ENCODE results near the gene CLCN4.
A peak's percentile ranks its signal among the peaks of the same experiment; 100 is the strongest.

The CLCN4 gene

GRCh38 chrX:10166731-10167151 lies 10.0 kb downstream of the CLCN4 start:
- no peak for DNase-seq (ENCODE audit: low spot score)

GRCh38 chrX:10167573-10167972 lies 10.8 kb downstream of the CLCN4 start:
- no peak for DNase-seq (ENCODE audit: low spot score)

- DNase-seq (ENCODE audit: low spot score) = no peak
These were observed 11.5 kb downstream of the CLCN4 start for GRCh38 chrX:10168226-10168625.

GRCh38 chrX:10169175-10169574 lies 12.4 kb downstream of the CLCN4 start:
- no peak for DNase-seq (ENCODE audit: low spot score)

- no peak for DNase-seq (ENCODE audit: low spot score)
These were observed 14.5 kb downstream of the CLCN4 start for GRCh38 chrX:10171249-10171648.

GRCh38 chrX:10172877-10173276 lies 16.1 kb downstream of the CLCN4 start:
- no peak for DNase-seq (ENCODE audit: low spot score)

- DNase-seq (ENCODE audit: low spot score) = peak; percentile 26
These were observed 16.6 kb downstream of the CLCN4 start for GRCh38 chrX:10173331-10173900.

- no peak for DNase-seq (ENCODE audit: low spot score)
These were observed 17.3 kb downstream of the CLCN4 start for GRCh38 chrX:10174051-10174450.

- DNase-seq (ENCODE audit: low spot score) = no peak
These were observed 18.0 kb downstream of the CLCN4 start for GRCh38 chrX:10174810-10175209.

DNA sequence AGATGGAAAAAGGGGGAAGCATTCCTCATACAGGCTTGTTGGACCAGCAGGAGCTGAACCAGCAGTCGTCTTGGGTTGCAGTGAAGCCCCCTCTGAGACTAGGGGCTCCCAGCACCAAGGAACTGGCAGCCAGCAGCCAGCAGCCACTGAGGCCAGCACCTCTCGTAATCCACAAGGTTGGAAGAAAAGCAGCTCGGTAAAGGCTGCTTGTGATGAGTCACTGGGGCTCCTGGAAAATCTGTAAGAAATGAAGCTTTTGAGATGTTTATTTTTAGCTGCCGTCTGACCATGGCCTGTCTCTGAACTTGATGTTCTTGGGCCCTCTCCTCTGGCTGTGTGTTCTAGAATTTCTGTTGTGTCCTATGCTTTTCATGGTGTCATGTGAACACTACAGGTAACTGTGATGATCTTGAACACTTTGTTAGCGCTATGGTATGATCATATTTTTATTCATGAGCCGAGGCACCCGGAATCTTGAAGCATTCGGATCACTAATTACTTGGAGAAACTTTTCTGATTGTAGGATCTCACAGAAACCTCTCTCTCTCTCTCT lies 18.6 kb downstream of the CLCN4 start:
- DNase-seq (ENCODE audit: low spot score) = no peak

- DNase-seq (ENCODE audit: low spot score) = no peak
These were observed 19.6 kb downstream of the CLCN4 start for GRCh38 chrX:10176121-10177003.

DNA sequence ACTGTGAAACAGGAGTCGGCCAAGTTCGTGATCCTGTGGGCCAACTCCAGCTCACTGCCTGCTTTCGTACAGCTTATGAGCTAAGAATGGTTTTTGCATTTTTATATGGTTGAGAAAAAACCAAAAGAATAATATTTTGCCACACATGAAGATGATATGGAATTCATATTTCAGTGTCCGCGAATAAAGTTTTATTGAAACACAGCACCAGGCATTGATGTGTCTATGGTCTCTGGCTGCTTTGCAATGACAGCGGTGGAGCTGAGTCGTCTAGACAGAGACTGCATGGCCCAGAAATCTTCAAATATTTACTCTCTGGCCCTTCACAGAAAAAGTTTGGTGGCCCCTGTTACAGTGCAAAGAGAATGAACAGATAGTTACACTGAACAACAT lies 20.2 kb downstream of the CLCN4 start:
- DNase-seq (ENCODE audit: low spot score) = no peak

DNA sequence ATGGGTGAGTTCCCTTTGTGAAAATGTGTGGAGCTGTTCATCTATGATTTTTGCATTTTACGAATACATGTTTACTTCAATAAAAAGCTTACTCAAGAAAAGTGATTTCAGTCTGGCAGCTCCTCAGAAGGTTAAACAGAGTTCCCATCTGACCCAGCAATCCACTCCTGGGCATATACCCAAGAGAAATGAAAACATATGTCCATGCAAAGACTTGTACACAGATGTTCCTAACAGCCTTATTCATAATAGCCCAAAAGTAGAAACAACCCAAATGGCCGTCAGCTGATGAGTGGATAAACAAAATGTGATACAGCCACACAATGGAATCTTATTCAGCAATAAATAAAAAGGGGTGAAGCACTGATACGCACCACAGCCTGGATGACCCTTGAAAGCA lies 20.8 kb downstream of the CLCN4 start:
- DNase-seq (ENCODE audit: low spot score) = no peak

DNA sequence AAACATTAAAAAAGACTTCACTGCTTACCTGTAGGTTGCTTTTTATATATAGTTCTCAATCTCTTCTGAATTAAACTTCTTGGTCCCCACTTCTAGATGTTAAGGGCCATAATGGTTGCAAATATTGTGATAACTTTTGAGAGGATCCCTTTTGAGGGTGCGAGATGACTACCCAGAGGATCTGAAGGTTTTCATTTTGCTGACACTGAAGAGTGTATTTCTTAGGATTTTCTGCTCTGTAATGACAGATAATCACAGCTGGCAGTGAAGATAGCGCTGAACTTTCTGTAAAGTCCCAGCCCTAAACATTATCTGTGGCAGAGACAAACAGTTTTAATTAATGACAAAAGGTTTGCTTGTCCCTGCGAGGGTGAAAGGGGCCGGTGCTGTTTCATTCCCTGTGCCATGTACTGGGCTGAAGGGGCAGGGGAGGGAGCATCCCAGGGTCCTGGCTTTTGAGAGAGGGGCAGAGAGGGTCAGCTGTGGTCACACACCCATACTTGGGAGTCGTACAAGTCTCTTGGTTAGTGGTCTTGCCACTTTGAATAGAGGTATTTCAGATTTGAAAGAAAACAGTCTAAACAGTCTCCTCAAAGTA lies 22.2 kb downstream of the CLCN4 start:
- no peak for DNase-seq (ENCODE audit: low spot score)

GRCh38 chrX:10183760-10184159 lies 27.0 kb downstream of the CLCN4 start:
- DNase-seq (ENCODE audit: low spot score) = no peak

- DNase-seq (ENCODE audit: low spot score) = no peak
These were observed 27.6 kb downstream of the CLCN4 start for GRCh38 chrX:10184411-10184810.

DNA sequence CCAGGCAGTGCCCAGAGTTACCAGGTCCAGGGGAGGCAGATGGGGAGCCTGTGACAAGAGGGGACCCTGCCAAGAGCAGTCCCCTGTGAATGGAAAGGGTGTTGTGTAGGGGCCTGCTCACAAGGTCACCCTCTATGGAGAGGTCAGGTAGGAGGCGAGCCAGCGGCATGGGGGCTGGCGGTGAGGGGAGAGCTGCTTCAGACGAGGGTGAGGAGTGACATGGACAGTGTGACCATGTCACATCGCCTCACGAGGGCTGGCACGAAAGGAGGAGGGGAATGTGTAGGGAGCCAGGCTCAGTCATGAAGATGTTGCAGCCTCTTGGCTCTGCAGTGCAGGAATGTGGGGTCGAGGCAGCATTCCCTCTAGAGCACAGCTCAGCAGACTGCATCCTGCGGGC lies 29.6 kb downstream of the CLCN4 start:
- no peak for DNase-seq (ENCODE audit: low spot score)

DNA sequence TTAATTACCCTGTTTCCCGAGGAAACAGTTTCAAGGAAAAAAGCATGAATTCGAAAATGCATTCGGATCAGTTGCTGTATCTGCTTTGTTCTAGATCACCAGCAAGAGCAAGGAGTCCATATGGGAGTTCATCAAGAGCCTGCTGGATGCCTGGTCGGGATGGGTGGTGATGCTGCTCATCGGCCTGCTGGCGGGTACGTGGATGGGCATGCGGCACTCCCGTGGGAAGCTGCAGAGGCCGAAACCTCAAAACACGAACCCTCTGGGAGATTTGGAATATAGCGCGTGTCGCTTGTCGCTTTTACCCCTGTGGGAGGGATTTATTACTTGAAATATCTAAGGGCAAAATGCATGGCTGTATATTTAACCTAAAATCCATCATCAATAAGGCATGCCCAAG lies 30.6 kb downstream of the CLCN4 start:
- no peak for DNase-seq (ENCODE audit: low spot score)

DNA sequence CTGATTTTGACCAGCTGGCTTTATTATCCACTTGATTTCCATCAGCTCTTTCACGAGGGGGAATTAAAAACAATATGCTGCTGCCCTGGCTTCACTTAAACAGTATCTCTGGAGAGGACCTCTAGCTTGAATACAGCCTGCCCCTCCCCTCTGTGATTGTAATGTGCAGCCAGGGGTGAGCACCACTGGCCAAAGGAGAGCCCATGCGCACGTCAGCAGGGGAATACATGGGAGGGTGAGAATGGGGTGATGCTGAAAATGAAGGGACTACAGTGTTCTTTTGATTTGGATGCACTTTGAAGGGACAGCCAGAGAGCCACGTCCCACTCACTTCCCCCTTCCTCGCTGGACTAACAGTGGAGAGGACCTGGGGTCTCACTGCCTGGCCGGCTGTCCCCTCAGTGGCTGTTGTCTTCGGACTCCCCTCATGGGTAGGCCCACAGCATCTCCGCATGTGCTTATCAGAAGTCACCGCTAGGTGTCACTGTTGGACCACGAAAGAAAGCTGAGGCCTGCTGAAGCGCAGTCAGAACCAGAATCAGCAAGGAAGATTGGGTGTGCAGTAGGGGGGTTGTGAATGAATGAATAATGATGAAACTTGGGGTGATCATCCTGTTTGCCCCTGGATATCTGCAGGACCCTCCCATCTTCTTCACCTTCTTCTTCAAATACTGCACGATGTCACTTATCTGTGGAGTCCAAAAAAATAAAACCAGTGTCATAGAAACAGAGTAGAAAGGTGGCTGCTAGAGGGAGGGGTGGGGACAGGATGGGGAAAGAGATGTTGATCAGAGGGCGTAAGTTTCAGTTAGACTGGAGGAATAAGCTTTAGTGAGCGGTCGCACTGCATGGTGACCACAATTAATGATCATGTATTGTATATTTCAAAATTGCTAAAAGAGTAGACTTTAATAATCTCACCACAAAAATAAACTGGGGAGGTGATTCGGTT lies 32.8 kb downstream of the CLCN4 start:
- peak; percentile 55 for DNase-seq (ENCODE audit: low spot score)

GRCh38 chrX:10190367-10190766 lies 33.6 kb downstream of the CLCN4 start:
- DNase-seq (ENCODE audit: low spot score) = peak; percentile 55

GRCh38 chrX:10193587-10193986 lies 36.8 kb downstream of the CLCN4 start:
- no peak for DNase-seq (ENCODE audit: low spot score)

Data from SK-N-DZ (cell line).